HPDE6-E6E7 (cell line): Measurements from ENCODE around the gene LILRA2.
"Not testable (repeated sequence)": the region's sequence is repeated elsewhere in the genome, so short reads cannot be mapped to it uniquely, and the experiment has no call there.

Experiments used
- DNase-seq: peaks from one replicate; pipeline ENCODE4 v3.0.0; 2011; ENCODE audit warnings: missing footprints; ENCODE audit errors: extremely low spot score

LILRA2 gene

DNA sequence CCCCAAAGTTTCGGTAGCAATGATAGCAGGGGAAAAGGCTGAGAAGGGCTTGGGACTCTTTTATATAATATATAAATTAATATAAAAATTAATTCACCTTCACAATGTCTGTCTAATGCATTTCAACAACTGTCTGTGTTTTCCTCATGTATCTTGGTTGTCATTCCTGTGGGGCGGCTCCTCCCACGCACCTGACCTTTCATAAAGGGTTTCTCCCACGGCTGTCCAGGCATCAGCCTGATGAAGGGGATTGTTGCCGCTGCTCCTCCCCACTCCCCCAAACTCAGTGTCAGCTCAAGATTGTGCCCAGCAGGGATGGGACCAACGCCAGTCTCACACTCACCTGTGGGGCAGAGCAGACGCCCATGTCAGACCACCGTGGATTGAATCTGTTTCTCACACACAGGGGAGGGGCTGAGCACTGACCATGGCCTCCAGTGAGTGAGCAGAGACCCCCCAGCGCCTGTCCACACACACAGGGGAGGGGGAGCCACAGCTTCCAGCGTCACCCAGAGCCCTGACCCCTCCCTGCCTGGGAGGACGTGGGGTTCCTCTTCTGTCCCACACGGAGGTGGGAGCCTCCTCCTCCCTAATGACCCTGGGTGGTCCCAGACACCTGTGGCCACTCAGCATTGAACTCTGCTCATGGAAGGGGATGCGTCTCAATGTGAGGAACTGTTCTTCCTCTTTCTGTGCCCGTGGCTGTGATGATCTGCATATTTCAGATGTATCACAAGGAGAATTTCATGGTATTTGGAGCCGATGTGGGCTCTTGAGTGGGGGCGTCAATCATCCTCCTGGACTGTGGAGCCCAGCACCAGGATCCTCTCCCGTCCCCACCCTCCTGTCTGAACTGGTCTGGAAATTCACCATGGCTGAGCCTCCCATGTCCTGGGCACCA lies 1.6 kb upstream of the LILRA2 start:
- not testable (repeated sequence) for DNase-seq

DNA sequence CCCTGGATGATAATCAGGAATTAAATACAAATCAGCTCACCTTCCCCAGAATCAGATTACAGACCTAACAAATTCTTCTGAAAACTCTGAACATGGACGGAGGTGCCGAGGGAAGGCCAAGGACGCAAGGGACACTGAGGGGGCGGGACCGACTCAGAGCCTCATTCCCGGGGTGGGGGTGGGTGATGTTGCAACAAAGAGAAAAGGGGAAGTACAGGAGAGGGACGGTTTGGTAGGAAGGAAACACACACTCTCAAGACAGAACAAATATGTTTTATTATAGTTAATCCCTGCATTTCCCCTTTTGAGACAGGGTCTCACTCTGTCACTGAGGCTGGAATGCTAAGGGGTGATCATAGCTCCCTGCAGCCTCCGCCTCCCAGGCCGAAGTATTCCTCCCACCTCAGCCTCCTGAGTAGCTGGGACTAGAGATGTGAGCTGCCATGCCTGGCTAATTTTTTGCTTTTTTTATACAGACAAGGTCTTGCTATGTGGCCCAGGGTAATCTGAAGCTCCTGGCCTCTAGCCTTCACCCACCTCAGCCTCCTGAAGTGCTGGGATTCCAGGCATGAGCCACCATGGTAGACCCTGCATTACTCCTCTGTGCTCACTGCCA lies 786 bp upstream of the LILRA2 start:
- no peak for DNase-seq

DNA sequence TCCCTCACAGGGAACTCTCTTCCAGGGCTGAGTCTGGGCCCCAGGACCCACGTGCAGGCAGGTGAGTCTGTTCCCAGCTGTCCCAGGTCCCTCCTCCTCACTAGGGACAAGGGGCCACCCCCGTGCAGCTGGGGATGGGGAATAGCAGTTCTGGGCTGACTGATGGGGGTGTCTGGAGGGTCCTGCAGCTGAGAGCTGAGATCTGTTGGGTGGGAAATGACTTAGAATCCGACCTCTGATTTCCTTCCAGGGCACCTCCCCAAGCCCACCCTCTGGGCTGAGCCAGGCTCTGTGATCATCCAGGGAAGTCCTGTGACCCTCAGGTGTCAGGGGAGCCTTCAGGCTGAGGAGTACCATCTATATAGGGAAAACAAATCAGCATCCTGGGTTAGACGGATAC lies 461 bp downstream of the LILRA2 start:
- DNase-seq = no peak

DNA sequence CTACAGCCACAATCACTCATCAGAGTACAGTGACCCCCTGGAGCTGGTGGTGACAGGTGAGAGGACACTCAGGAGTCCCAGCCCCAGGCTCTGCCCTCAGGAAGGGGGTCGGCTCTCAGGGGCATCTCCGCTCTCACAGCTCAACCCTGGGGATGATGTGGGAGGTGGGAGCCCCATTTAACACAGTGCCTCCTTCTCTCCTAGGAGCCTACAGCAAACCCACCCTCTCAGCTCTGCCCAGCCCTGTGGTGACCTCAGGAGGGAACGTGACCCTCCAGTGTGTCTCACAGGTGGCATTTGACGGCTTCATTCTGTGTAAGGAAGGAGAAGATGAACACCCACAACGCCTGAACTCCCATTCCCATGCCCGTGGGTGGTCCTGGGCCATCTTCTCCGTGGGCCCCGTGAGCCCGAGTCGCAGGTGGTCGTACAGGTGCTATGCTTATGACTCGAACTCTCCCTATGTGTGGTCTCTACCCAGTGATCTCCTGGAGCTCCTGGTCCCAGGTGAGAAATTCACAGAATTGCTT lies 1.0 kb downstream of the LILRA2 start:
- DNase-seq = no peak

DNA sequence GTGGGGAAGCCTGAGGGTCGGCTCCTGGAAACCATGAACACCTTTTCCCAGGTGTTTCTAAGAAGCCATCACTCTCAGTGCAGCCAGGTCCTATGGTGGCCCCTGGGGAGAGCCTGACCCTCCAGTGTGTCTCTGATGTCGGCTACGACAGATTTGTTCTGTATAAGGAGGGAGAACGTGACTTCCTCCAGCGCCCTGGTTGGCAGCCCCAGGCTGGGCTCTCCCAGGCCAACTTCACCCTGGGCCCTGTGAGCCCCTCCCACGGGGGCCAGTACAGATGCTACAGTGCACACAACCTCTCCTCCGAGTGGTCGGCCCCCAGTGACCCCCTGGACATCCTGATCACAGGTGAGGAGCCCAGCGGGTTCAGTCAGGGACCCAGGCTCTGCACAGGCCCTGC lies 1.6 kb downstream of the LILRA2 start:
- not testable (repeated sequence) for DNase-seq

DNA sequence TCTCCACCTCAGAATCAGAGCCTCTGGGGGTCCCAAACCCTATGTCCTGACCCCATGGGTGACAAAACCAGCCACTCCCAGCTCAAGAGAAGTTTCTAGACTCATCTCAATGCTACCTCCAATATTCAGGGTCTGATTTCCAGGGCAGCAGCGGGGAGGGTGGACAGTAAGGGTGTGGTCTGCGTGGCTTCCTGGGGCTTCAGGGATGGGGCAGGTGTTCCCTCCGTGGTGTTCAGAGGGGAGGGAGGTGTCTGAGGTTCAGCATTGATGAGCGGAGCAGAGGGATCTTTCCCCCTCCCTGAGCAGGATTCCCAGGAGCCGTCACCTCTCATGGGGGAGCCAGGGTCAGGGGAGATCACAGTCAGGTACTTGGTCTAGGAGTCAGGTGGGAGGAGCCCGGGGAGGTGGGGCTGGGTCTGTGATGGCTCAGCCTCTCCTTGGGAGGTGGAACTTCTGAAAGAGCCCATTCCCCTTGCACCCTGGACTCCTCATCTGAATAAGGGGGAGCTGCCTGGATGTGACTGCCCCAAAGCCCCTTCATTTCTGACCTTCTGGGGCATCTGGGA lies 2.9 kb downstream of the LILRA2 start:
- no peak for DNase-seq

DNA sequence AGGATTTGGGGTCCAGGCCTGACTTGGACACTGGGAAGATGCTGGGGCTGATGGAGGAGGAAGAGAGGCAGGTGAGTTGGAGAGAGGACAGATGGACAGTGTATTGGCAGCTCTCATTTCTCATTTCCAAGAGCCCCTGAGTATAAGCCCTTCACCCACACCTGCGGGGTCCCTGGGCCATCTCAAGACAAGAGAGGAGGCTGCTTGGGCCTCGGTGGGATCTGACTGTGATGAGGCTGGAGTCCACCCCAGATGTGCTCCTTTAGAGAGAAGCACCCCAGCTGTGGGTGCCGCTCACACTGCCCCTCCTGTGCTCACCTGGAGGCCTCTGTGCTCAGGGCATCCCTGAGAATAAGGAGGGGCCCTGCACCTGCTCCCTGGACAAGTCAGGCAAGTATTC lies 3.7 kb downstream of the LILRA2 start:
- no peak for DNase-seq

DNA sequence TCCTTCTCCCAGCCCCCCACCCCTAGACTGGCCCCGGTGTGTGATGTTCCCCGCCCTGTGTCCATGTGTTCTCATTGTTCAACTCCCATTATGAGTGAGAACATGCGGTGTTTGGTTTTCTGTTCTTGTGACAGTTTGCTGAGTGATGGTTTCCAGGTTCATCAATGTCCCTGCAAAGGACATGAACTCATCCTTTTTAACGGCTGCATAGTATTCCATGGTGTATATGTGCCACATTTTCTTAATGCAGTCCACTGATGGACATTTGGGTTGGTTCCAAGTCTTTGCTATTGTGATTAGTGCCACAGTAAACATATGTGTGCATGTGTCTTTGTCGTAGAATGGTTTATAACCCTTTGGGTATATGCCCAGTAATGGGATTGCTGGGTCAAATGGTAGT lies 4.7 kb downstream of the LILRA2 start:
- DNase-seq = not testable (repeated sequence)

DNA sequence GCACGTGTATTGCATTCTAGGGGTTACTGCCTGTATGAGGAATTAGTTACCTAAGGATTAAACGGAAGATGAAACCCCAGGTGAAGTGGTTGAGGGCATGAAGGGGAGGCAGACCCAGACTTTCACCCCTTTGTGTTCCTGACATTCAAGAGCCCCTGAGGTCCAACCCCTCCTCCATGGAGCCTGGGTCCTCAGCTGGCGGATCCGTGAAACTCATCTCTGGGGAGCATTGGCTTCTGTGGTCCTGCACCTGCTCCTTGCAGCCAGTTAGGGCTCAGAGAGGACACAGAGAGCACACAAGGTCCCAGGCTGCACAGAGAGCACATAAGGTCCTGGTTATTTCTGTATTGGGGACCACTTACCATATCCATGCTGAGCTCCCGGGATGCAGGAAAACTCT lies 12.8 kb downstream of the LILRA2 start:
- DNase-seq = no peak

DNA sequence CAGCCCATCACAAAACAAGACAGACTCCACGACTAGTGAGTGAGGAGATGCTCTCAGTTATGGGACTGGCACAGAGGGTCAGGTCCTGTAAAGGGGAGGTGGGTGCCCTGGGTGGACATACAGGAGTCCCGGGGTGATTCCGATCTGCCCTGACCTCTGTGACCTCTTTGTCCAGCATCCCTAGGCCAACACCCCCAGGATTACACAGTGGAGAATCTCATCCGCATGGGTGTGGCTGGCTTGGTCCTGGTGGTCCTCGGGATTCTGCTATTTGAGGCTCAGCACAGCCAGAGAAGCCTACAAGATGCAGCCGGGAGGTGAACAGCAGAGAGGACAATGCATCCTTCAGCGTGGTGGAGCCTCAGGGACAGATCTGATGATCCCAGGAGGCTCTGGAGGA lies 13.4 kb downstream of the LILRA2 start:
- DNase-seq = no peak

DNA sequence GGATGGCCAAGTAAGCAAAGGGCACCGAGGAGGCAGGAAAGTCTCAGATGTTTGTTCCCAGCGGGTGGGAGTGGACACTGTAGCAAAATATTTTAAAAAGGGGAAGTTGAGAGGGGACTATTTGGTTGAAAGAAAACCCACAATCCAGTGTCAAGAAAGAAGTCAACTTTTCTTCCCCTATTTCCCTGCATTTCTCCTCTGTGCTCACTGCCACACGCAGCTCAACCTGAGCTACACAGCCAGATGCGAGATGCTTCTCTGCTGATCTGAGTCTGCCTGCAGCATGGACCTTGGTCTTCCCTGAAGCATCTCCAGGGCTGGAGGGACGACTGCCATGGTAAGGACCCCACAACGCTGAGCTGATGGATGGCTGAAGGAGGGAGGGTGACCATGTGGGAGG lies 19.9 kb downstream of the LILRA2 start, which contains the start of gene LILRA1:
LILRA1 (plus strand) TSS at position 188 of the 400 bp plus-strand sequence. CDS start 613 bp downstream, outside the sequence.
- DNase-seq = not testable (repeated sequence)

DNA sequence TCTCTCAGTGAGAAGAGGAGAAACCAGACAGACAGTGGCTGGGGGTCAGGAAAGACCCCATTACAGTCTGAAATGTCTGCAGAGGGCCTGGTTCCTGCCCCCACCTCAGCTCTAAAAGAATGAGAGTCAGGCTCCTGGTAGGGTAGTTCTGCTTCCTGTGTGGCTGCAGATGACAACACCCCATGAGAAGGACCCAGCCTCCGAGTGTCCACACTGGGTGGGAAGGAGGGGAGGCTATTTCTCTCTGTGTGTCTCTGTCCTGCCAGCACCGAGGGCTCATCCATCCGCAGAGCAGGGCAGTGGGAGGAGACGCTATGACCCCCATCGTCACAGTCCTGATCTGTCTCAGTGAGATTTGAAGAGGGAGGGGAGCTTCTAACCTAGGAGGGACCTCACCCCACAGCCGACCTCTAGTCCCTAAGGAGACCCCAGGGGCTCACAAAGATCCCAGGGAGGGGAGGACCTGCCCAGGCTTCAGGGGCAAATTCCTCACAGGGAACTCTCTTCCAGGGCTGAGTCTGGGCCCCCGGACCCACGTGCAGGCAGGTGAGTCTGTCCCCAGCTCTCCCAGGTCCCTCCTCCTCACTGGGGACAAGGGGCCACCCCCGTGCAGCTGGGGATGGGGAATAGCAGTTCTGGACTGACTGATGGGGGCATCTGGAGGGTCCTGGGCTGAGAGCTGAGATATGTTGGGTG lies 20.5 kb downstream of the LILRA2 start:
- DNase-seq = not testable (repeated sequence)

DNA sequence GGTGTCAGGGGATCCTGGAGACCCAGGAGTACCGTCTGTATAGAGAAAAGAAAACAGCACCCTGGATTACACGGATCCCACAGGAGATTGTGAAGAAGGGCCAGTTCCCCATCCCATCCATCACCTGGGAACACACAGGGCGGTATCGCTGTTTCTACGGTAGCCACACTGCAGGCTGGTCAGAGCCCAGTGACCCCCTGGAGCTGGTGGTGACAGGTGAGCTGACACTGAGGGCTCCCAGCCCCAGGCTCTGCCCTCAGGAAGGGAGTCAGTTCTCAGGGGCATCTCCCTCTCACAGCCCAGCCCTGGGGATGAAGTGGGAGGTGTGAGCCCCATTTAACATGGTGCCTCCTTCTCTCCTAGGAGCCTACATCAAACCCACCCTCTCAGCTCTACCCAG lies 21.1 kb downstream of the LILRA2 start:
- no peak for DNase-seq

DNA sequence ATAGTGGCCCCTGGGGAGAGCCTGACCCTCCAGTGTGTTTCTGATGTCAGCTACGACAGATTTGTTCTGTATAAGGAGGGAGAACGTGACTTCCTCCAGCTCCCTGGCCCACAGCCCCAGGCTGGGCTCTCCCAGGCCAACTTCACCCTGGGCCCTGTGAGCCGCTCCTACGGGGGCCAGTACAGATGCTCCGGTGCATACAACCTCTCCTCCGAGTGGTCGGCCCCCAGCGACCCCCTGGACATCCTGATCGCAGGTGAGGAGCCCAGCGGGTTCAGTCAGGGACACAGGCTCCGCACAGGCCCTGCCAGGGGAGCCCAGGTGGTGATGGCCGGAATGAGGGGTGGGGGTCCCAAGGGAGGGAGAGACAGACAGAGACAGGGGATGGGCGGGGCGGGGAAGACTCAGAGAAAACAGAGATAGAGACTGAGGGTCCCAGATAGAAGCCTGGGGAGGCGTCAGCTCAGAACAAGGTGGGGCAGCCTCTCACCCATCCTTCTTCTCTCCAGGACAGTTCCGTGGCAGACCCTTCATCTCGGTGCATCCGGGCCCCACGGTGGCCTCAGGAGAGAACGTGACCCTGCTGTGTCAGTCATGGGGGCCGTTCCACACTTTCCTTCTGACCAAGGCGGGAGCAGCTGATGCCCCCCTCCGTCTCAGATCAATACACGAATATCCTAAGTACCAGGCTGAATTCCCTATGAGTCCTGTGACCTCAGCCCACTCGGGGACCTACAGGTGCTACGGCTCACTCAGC lies 22.3 kb downstream of the LILRA2 start:
- not testable (repeated sequence) for DNase-seq

DNA sequence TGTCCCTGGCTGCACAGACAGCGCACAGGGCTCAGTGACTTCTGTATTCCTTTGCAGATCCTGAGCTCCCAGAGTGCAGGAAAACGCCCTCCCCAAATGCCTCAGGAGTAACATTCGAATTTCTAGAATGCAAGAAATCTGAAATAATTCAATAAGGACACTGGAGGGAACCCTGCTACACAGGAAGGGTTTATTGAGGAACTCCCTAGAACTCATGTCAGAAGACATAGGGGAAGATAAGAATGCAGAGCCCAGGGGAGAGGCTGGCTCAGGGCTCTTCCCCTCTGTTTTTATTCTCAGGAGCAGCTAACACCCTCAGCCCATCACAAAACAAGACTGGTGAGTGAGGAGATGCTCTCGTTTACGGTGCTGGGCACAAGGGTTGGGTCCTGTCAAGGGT lies 26.6 kb downstream of the LILRA2 start:
- no peak for DNase-seq

DNA sequence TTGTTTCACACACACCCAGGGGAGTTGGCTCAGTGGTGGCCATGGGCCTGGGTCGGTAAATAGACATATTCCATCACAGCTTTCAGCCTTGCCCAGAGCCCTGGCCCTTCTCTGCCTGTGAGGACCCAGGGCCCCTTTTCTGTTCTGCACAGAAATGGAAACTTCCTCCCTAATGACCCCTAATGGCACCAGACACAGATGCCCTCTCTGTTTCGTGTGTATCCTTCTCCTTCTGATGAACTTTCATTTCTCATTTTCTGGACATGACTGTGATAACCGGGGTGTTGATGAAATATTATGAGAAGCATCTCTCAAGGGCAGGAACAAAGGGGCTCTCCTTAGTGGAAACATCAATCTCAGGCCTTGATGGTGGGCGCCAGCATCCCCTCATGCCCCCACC lies 32.6 kb downstream of the LILRA2 start:
- no peak for DNase-seq

DNA sequence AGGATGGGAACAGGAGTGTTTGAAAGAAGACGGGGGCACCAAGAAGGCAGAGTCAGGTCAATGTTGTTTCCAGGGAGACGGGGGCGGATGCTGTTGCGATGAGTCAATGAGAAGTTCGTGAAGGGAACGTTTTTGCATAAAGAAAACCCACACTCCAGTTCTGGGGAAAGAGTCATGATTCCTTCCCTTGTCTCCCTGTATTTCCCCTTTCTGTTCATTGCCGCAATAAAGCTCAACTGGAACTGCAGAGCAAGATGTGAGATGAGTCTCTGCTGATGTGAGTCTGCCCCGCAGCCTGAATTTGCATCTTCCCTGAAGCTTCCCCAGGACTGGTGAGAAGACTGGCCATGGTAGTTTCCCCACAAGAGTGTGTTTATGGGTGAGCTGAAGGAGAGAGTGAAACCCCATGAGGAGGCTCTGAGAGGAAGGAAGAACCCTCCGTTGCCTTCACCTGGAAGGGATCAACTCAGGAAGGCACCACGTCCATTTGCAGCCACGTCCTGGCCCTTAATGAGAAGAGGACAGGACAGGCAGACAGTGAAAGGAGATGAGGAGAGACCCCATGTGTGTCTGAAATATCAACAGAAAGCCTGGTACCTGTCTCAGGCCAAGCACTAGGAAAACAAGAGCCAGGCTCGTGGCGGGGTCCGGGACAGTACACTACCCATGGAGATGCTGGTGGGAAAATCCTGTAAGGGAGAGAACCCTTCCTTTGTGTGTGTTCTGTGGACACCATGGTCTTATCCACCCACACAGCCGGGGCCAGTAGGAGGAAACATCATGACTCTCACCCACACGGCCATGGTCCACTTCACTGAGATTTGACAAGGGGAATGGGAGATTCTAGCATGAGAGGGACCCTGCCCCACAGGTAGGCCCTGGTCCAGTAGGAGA lies 33.5 kb downstream of the LILRA2 start:
- DNase-seq = no peak

DNA sequence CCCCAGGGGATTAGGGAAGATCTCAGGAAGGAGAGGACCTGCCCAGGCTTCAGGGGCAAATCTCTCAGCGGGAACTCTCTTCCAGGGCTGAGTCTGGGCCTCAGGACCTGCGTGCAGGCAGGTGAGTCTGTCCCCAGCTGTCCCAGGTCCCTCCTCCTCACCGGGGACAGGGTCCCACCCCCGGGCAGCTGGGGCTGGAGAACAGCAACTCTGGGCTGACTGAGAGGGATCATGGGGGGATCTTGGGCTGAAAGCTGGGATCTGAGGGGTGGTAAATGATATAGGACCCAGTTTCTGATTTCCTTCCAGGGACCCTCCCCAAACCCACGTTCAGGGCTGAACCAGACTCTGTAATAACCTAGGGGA lies 34.2 kb downstream of the LILRA2 start:
- DNase-seq = no peak

DNA sequence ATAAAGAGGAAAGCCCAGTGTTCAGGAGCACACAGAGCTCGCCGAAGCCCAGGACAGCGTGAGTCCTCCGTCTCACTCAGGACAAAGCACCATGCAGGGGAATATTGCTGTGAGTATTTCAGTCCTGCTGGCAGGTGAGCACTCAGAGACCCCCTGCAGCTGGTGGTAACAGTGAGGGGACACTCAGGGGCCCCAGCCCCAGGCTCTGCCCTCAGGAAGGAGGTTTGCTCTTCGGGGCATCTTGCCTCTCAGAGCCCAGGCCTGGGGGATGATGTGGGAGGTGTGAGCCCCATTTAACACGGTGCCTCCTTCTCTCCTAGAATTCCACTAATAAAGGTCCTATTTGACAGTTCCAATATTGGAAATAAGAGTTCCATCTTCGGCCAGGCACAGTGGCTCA lies 34.6 kb downstream of the LILRA2 start:
- DNase-seq = no peak

DNA sequence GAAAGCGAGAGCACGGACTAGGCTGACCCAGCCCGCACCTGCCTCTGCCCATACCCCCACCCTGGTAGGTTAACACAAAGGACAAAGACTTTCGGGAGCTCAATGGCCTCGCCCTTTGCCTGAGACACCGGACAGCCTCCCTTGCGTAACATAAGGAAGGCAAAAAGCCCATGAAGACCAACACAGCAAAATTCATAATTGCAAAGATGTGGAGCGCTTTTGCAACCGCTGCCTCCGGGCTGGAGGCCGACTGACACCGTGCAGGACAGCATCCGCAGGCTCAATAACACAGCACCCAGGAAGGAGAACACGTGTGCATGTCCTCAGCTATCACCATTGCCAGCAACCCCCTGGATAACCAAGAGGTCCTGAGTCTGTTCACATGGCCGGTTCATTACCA lies 35.2 kb downstream of the LILRA2 start:
- no peak for DNase-seq
